H54 (cell line): Measurements from ENCODE around the gene PCYT1A.
"Not testable (repeated sequence)": the region's sequence is repeated elsewhere in the genome, so short reads cannot be mapped to it uniquely, and the experiment has no call there.

Experiments used
- DNase-seq: peaks from one replicate; pipeline ENCODE4 v3.0.0; 2011; ENCODE audit warnings: low spot score, mixed read lengths; ENCODE audit not compliant: insufficient read length
- FAIRE-seq: peaks from 3 replicates; lab custom pipeline; 2011; peaks lifted over from hg19 to GRCh38; lab: Jason Lieb, UNC
- POLR2A ChIP-seq: IDR thresholded peaks from 2 replicates; pipeline ENCODE4 v1.6.1; 2011; ENCODE audit warnings: low read depth, mild to moderate bottlenecking, low read length

The PCYT1A gene

GRCh38 chr3:196192524-196193051 is 94.9 kb downstream of the PCYT1A start:
- DNase-seq, result no peak
- no peak for FAIRE-seq
- TF ChIP-seq POLR2A, result no peak

DNA sequence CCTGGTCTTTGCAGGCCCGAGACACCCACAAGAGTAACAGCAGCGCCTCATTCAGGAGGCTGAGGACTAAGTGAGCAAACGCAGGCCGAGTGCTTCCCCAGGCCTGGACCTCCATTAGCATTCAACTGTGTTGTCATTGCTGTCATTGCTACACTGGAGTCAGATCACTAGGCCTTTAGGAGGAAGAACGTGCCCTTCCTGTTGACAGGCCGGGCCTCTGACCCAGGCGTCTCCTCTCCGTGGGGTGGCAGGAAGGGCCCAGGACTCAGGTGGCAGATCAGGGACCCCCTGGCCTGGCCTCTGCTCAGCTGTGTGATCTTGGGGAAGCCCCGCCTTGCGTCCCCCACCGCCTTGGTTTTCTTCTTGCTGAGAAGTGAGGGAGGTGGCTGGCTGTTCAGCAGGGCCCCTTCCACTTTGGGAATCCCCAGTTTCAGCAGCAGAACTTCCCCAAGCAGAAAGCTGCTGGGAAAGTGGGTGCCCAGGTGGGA is 95.4 kb downstream of the PCYT1A start:
- TF ChIP-seq POLR2A, result no peak
- no peak for FAIRE-seq
- DNase-seq, result no peak

DNA sequence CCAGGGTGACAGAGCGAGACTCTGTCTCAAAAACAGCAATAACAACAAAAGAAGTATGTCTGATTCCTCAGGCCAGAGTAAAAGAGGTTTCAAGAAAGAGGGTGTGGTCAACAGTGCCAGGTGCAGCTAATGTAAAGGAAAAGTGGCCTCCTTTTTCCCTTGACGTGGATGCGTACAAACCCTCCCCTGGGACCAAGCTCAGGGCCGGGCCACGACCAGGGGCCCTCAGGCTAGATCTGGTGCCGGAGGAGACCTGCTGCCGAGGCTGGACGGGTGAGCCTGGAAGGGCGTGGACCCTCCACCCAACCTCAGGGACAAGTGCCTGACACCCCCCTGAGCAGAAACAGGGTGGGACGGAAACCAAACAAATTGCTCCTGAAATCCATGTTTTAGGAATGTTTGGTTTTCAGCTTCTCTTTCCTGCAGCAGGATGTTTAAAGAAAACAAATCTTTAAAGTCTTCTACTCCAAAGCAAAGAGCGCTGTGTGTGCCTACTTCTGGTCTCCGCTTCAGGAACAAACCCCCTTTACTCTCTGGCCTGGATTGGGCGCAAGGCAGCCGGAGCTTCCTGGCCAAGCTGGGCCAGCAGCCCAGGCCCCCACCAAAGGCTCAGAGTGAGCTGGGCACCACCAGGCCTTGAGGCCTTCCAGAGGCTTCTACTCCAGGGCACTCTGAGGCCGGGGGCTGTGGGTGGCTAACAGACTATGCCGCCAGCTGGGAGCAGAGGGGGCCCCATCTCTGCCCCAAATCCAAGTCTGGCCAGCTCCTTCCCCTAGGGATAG is 97.8 kb downstream of the PCYT1A start:
- no peak for TF ChIP-seq POLR2A
- DNase-seq (no peak), FAIRE-seq (no peak)

DNA sequence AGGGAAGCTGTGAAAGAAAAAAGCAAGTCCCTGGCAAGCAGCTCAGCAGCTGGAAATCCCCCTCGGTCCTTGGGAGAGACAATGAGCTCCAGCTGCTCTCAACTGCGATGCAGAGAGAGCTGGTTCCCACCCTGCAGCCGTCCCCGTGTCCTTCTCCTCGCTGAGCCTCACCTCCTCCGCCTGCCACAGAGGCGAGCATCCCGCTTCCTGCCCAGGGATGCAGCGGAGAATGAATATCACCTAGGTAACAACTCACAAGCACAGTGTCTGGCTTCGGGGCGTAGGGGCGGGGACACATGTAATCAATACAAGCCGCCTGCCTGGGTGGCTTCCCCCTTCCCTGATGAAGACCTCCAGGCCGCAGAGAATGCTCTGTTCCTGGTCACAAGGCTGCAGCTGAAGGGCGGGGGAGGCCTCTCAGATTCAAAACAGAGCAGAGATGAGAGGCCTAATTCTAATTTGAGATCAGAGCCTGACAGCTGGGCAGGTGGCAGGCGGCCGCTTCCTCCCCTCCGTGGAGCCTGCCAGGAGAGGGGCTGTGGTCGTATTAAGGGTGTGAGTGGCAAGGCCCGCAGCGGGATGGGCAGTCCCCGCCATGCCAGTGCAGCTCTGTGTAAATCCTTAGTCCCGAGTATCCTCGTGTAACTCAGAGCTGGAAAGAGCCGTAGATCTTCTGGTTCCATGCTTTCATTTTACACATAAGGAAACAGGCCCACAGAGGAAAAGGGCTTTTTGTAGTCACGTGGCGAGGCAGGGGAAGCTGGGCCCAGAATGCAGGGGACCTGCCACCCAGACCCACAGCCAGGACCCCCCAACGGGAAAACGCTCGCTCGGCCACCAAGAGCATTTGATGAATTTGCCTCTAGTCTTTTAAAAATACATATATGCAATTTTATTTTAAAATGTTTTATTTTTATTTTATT is 100.6 kb downstream of the PCYT1A start:
- TF ChIP-seq POLR2A, result no peak
- no peak for FAIRE-seq

DNA sequence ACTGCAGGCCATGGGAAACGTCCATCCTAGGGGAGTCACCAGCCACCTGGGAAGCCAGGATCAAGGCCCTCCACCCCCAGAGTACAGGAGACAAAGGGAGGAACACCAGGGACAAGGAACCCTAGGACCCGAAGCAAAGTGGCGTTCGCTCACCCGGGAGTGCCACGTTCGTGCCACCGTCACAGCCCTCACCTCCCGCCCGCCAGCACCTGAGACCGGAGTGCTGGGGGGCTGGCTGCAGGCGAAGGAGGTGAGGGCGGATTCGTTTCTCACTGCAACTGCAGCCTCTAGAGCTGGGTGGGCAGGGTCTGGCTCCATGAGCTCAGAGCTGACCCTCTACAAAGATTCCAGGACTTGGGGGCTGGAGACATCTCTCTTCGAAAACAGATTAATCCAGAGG is 102.6 kb downstream of the PCYT1A start:
- FAIRE-seq, result no peak
- DNase-seq, result no peak
- TF ChIP-seq POLR2A, result no peak

More for the DNA sequence above, 100.6 kb downstream of the PCYT1A start:
- no peak for DNase-seq

GRCh38 chr3:196184169-196184432 is 103.4 kb downstream of the PCYT1A start:
- not testable (repeated sequence) for FAIRE-seq, DNase-seq

DNA sequence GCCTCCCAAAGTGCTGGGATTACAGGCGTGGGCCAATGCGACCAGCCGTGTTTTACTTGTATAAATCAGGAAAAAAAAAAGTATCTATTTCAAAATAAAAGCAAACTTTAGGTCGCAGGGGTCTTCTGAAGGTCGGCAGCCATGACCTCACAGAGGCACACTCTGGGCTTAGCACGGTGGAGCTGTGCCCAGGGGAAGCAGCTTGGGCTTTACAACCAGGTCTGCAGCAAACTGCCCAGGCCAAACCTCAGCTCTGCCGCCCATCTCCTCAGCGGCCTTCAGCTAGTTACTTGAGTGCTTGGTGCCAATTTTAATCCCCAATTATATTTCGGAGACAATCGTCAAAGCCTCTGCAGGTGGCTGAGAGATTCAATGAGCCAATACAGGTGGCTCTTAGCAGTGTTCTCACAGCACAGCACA is 106.4 kb downstream of the PCYT1A start:
- TF ChIP-seq POLR2A, result no peak
- DNase-seq (no peak), FAIRE-seq (no peak)

DNA sequence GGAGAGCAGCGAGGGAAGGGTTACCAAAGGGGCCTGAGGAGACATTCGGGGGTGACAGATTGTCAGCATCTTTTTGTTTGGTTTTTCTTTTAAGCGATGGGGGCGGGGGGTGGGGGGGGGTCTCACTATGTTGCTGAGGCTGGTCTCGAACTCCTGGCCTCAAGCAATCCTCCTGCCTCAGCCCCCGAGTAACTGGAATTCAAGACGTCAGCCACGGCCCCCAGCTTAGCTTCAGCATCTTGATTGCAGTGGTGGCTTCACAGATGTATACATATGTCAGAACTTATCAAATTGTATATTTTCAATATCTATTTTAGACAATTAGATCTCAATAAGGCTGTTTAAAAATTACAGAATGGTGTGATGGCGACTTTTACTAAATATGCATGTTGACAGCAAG is 107.2 kb downstream of the PCYT1A start:
- DNase-seq (no peak), FAIRE-seq (no peak)
- TF ChIP-seq POLR2A, result no peak
